ENCODE data around the gene RPS6KA4.

- no peak for TF ChIP-seq CTCF (IDR thresholded peaks at IDR 0.05)
- no peak for TF ChIP-seq POLR2A (IDR thresholded peaks at IDR 0.05)
- TF ChIP-seq EP300 (IDR thresholded peaks at IDR 0.05), result no peak
- TF ChIP-seq POLR2AphosphoS5 (IDR thresholded peaks at IDR 0.05), result no peak
Observed at GRCh38 chr11:64409278-64409677, 50.3 kb downstream of the RPS6KA4 start.
